GF-D8 (cell line): ENCODE measurements around the gene NPTN.

Source experiments
- DNase-seq: peaks from one replicate; lab custom pipeline; 2025; lab: John Stamatoyannopoulos, UW

NPTN gene

GRCh38 chr15:73631915-73632669 is 1.1 kb downstream of the NPTN start:
- DNase-seq: no peak

GRCh38 chr15:73630921-73631362 is 2.2 kb downstream of the NPTN start:
- no peak for DNase-seq

- DNase-seq: peak; percentile 46
Observed at GRCh38 chr15:73629798-73630429, 3.3 kb downstream of the NPTN start.

GRCh38 chr15:73628976-73629797 is 4.0 kb downstream of the NPTN start:
- peak; percentile 20 for DNase-seq

- no peak for DNase-seq
Observed at GRCh38 chr15:73628102-73628501, 5.1 kb downstream of the NPTN start.

GRCh38 chr15:73626072-73626471 is 7.1 kb downstream of the NPTN start:
- no peak for DNase-seq

GRCh38 chr15:73624530-73624929 is 8.7 kb downstream of the NPTN start:
- DNase-seq: no peak

GRCh38 chr15:73621286-73621826 is 11.8 kb downstream of the NPTN start:
- DNase-seq: no peak

GRCh38 chr15:73620078-73620477 is 13.1 kb downstream of the NPTN start:
- no peak for DNase-seq

- DNase-seq: no peak
Observed at GRCh38 chr15:73617913-73618312, 15.3 kb downstream of the NPTN start.

- no peak for DNase-seq
Observed at GRCh38 chr15:73617301-73617831, 15.8 kb downstream of the NPTN start.

GRCh38 chr15:73608941-73609340 is 24.2 kb downstream of the NPTN start:
- no peak for DNase-seq

GRCh38 chr15:73608475-73608874 is 24.7 kb downstream of the NPTN start:
- no peak for DNase-seq

- DNase-seq: no peak
Observed at GRCh38 chr15:73607843-73608242, 25.3 kb downstream of the NPTN start.

GRCh38 chr15:73607405-73607804 is 25.8 kb downstream of the NPTN start:
- no peak for DNase-seq

- DNase-seq: no peak
Observed at GRCh38 chr15:73605759-73606436, 27.3 kb downstream of the NPTN start.

- no peak for DNase-seq
Observed at GRCh38 chr15:73604477-73604876, 28.7 kb downstream of the NPTN start.

GRCh38 chr15:73602992-73603391 is 30.2 kb downstream of the NPTN start:
- DNase-seq: no peak

GRCh38 chr15:73602446-73602843 is 30.7 kb downstream of the NPTN start:
- no peak for DNase-seq

- DNase-seq: no peak
Observed at GRCh38 chr15:73601451-73602445, 31.4 kb downstream of the NPTN start.
